Heart left ventricle (tissue), 13 donors: ENCODE measurements around the gene MACROD1.

Experiments
- CTCF ChIP-seq, 12 donors: fragments of 200-600 bp; sonication (generic) in 4 of 12; IDR thresholded peaks; one replicate each; pipeline versions ENCODE4 v1.5.0 to v1.8.0; 2018 to 2022; ENCODE audit warnings: antibody characterized with exemption in 12 of 12, mild to moderate bottlenecking in 5 of 12
- POLR2A ChIP-seq, 2 donors: fragments of 450-650 bp; IDR thresholded peaks; one replicate each; pipeline ENCODE4 v1.6.1; 2017; ENCODE audit warnings: antibody characterized with exemption in 2 of 2, mild to moderate bottlenecking in 2 of 2, moderate library complexity in 2 of 2
- donor health status: ischemic (EF 13 %, LVEDD 7.1; RV severe dilation, severe dysfunction).
- donor health status: DM: no; HTN: yes; CAD: no.
- donor health status: DM: no; HTN: no; CAD: no.
- donor health status: ischemic (EF 25% LVEDD 6.9; RV normal size, moderate dysfunction).
- donor health status: ischemic (EF 25% LVEDD 5.7; RV mildly dilated, moderate dysfunction).
- donor health status: ischemic (EF 35%, LVEDD 5.7; RV mildly dilated, moderate dysfunction).
- donor health status: nonischemic (EF 11% LVEDD 7.7; RV severe dilation, severe dysfunction).
- donor health status: DM: yes; HTN: yes; CAD: no.
- donor health status: PGD.
- donor health status: ischemic (EF 29% LVEDD 5.4; RV normal size, mild dysfunction).
- donor health status: nonischemic (EF 23%, LVEDD 6.1; RV moderate dilation, normal function).

- TF ChIP-seq POLR2A (IDR thresholded peaks at IDR 0.05), result no peak
- no peak for TF ChIP-seq CTCF (IDR thresholded peaks at IDR 0.05)
These were observed 76.4 kb downstream of the MACROD1 start for GRCh38 chr11:64089493-64089892.
